ENCODE results near the gene NAPA.

The NAPA gene

GRCh38 chr19:47514869-47515588 is at the start of gene NAPA:
Gene NAPA (minus strand): TSS chr19:47515063. CDS start chr19:47514940, 123 bp downstream.
- peak; percentile 100 for DNase-seq

- no peak for DNase-seq
Observed at GRCh38 chr19:47564081-47564480, 49.2 kb upstream of the NAPA start.

GRCh38 chr19:47561440-47562057 is 46.7 kb upstream of the NAPA start:
- DNase-seq = no peak

- DNase-seq = no peak
Observed at GRCh38 chr19:47560999-47561398, 46.1 kb upstream of the NAPA start.

GRCh38 chr19:47550129-47550528 is 35.3 kb upstream of the NAPA start:
- DNase-seq = no peak

- no peak for DNase-seq
Observed at GRCh38 chr19:47549261-47549862, 34.5 kb upstream of the NAPA start.

- DNase-seq = no peak
Observed at GRCh38 chr19:47547199-47547598, 32.3 kb upstream of the NAPA start.

GRCh38 chr19:47545061-47545948 is 30.4 kb upstream of the NAPA start:
- no peak for DNase-seq

GRCh38 chr19:47544476-47544875 is 29.6 kb upstream of the NAPA start:
- DNase-seq = peak; percentile 41

- DNase-seq = no peak
Observed at GRCh38 chr19:47544075-47544474, 29.2 kb upstream of the NAPA start.

GRCh38 chr19:47542030-47542475 is 27.2 kb upstream of the NAPA start:
- DNase-seq = no peak

- DNase-seq = no peak
Observed at GRCh38 chr19:47541518-47541917, 26.7 kb upstream of the NAPA start.

GRCh38 chr19:47540748-47541147 is 25.9 kb upstream of the NAPA start:
- DNase-seq = no peak

- DNase-seq = no peak
Observed at GRCh38 chr19:47539747-47540311, 25.0 kb upstream of the NAPA start.

GRCh38 chr19:47538812-47539211 is 23.9 kb upstream of the NAPA start:
- no peak for DNase-seq

- no peak for DNase-seq
Observed at GRCh38 chr19:47537493-47537892, 22.6 kb upstream of the NAPA start.

GRCh38 chr19:47534628-47535027 is 19.8 kb upstream of the NAPA start:
- no peak for DNase-seq

GRCh38 chr19:47531640-47532387 is 17.0 kb upstream of the NAPA start:
- DNase-seq = no peak

- no peak for DNase-seq
Observed at GRCh38 chr19:47529018-47529742, 14.3 kb upstream of the NAPA start.

- no peak for DNase-seq
Observed at GRCh38 chr19:47526798-47527197, 11.9 kb upstream of the NAPA start.

- DNase-seq = peak; percentile 49
Observed at GRCh38 chr19:47523473-47523872, 8.6 kb upstream of the NAPA start.

All from NCI-H146 (cell line).